GM19351 (cell line): ENCODE results near the gene KSR2.
A peak's percentile ranks its signal among the peaks of the same experiment; 100 is the strongest.
"Not testable (repeated sequence)": the region's sequence is repeated elsewhere in the genome, so short reads cannot be mapped to it uniquely, and the experiment has no call there.

ENCODE experiments used
- ATAC-seq: cut with Tn5 transposase; IDR thresholded peaks from one replicate; pipeline ENCODE4 v1.9.1; 2021; ENCODE audit warnings: mild to moderate bottlenecking, moderate library complexity; ENCODE audit not compliant: unreplicated experiment

The KSR2 gene

GRCh38 chr12:117860787-117861290, 108.0 kb downstream of the KSR2 start:
- ATAC-seq = not testable (repeated sequence)

- ATAC-seq = no peak
These were observed 108.7 kb downstream of the KSR2 start for GRCh38 chr12:117860111-117860510.

GRCh38 chr12:117857632-117858612, 110.9 kb downstream of the KSR2 start:
- ATAC-seq = peak; percentile 77

GRCh38 chr12:117857139-117857538, 111.7 kb downstream of the KSR2 start:
- ATAC-seq = not testable (repeated sequence)

GRCh38 chr12:117855165-117855564, 113.6 kb downstream of the KSR2 start:
- no peak for ATAC-seq

GRCh38 chr12:117854339-117855012, 114.3 kb downstream of the KSR2 start:
- peak; percentile 49 for ATAC-seq

GRCh38 chr12:117853600-117853999, 115.2 kb downstream of the KSR2 start:
- no peak for ATAC-seq

- ATAC-seq = peak; percentile 60
These were observed 118.7 kb downstream of the KSR2 start for GRCh38 chr12:117850048-117850447.

- ATAC-seq = no peak
These were observed 121.4 kb downstream of the KSR2 start for GRCh38 chr12:117847371-117847770.

GRCh38 chr12:117845271-117845904, 123.4 kb downstream of the KSR2 start:
- ATAC-seq = no peak

GRCh38 chr12:117844114-117844830, 124.5 kb downstream of the KSR2 start:
- no peak for ATAC-seq

GRCh38 chr12:117842630-117843029, 126.2 kb downstream of the KSR2 start:
- no peak for ATAC-seq

GRCh38 chr12:117842220-117842619, 126.6 kb downstream of the KSR2 start:
- ATAC-seq = no peak

- no peak for ATAC-seq
These were observed 131.1 kb downstream of the KSR2 start for GRCh38 chr12:117837737-117838050.

GRCh38 chr12:117836999-117837736, 131.6 kb downstream of the KSR2 start:
- peak; percentile 73 for ATAC-seq

- no peak for ATAC-seq
These were observed 132.3 kb downstream of the KSR2 start for GRCh38 chr12:117836476-117836875.

- no peak for ATAC-seq
These were observed 133.6 kb downstream of the KSR2 start for GRCh38 chr12:117835156-117835555.

GRCh38 chr12:117832459-117833457, 136.0 kb downstream of the KSR2 start:
- ATAC-seq = no peak

GRCh38 chr12:117830471-117830870, 138.3 kb downstream of the KSR2 start:
- no peak for ATAC-seq
